Endothelial cell of umbilical vein (primary cell): ENCODE results near the gene HOXD3. TPM values are rescaled to one million over a fixed set of nuclear protein-coding genes. Genes with fewer than 3 reads are reported as not detected.

ENCODE experiments used
- BruUV-seq: library from RNA; stranded (reverse); fragments of 400-500 nt; replicated peaks from 2 replicates; lab custom pipeline; 2021; lab: Mats Ljungman, UMichigan
- CTCF ChIA-PET: fragments of 300-600, 350-600 bp; sonication (Branson Sonifier 250); formaldehyde crosslinking; loops from one replicate; lab custom pipeline; 2021; ENCODE audit warnings: antibody characterized with exemption, inconsistent platforms; lab: Charles Lee
- POLR2A ChIA-PET: fragments of 300-600, 350-600 bp; sonication (Branson Sonifier 250); formaldehyde crosslinking; loops from one replicate; lab custom pipeline; 2021; ENCODE audit warnings: antibody characterized with exemption, inconsistent platforms; lab: Charles Lee
- DNase-seq: peaks from one replicate; pipeline ENCODE4 v3.0.0-alpha.2; 2011; ENCODE audit warnings: low read depth, low spot score
- FAIRE-seq: peaks from 2 replicates; lab custom pipeline; 2011; peaks lifted over from hg19 to GRCh38; lab: Jason Lieb, UNC
- H2AFZ ChIP-seq: 2 replicates; pipeline ENCODE4 v1.6.0; 2012; ENCODE audit warnings: low read depth, low read length, control low read depth, inconsistent platforms
- H3K27ac ChIP-seq: 2 replicates; pipeline ENCODE4 v1.5.1; 2011; ENCODE audit warnings: low read depth, mild to moderate bottlenecking, control low read depth, low read length, moderate library complexity; ENCODE audit not compliant: insufficient read depth
- H3K27me3 ChIP-seq, 2 experiments: 2 replicates each; pipeline versions ENCODE4 v1.6.0 to v1.6.1; 2011; ENCODE audit warnings: low read length in 2 of 2, mixed read lengths in 1 of 2; ENCODE audit not compliant: control insufficient read depth in 2 of 2, insufficient read depth in 2 of 2
- H3K36me3 ChIP-seq, 2 experiments: 2 replicates in 1 of 2; 3 replicates in 1 of 2; pipeline ENCODE4 v1.5.1; 2011; ENCODE audit warnings: low read length in 2 of 2, mild to moderate bottlenecking in 1 of 2, moderate library complexity in 1 of 2; ENCODE audit not compliant: control insufficient read depth in 2 of 2, insufficient read depth in 2 of 2; ENCODE audit errors: extremely low read depth in 1 of 2
- H3K4me1 ChIP-seq: 3 replicates; pipeline ENCODE4 v1.5.1; 2011; ENCODE audit warnings: mild to moderate bottlenecking, low read length; ENCODE audit not compliant: control insufficient read depth, insufficient read depth; ENCODE audit errors: extremely low read depth
- H3K4me2 ChIP-seq: 2 replicates; pipeline ENCODE4 v1.6.1; 2011; ENCODE audit warnings: low read length, control low read depth, mixed read lengths; ENCODE audit not compliant: insufficient read depth
- H3K4me3 ChIP-seq, 3 experiments: fragments of 200-600 bp in 1 of 3; sonication (generic), shearing (Covaris generic) in 1 of 3; replicated peaks in 1 of 3; 2 replicates each; pipeline ENCODE4 v1.5.1; 2011 to 2016; ENCODE audit warnings: control low read depth in 3 of 3, low read length in 3 of 3, mild to moderate bottlenecking in 2 of 3, inconsistent platforms in 1 of 3, low read depth in 1 of 3, moderate library complexity in 1 of 3; ENCODE audit not compliant: insufficient read depth in 1 of 3
- H3K79me2 ChIP-seq: 2 replicates; pipeline ENCODE4 v1.6.0; 2012; ENCODE audit warnings: low read length, inconsistent platforms; ENCODE audit not compliant: control insufficient read depth, insufficient read depth
- H3K9ac ChIP-seq: replicated peaks from 2 replicates; pipeline ENCODE3; 2011; ENCODE audit warnings: low read length, control low read depth; ENCODE audit not compliant: insufficient read depth; ENCODE audit errors: extremely low read depth
- H3K9me1 ChIP-seq: replicated peaks from 3 replicates; pipeline ENCODE4 v1.6.0; 2011; ENCODE audit warnings: mild to moderate bottlenecking, low read length; ENCODE audit not compliant: control insufficient read depth, insufficient read depth; ENCODE audit errors: extremely low read depth
- H3K9me3 ChIP-seq: replicated peaks from 2 replicates; pipeline ENCODE4 v1.5.1; 2012; ENCODE audit warnings: low read length, inconsistent platforms; ENCODE audit not compliant: control insufficient read depth, insufficient read depth
- H4K20me1 ChIP-seq: replicated peaks from 2 replicates; pipeline ENCODE3; 2011; ENCODE audit warnings: mild to moderate bottlenecking, low read length; ENCODE audit not compliant: control insufficient read depth, insufficient read depth; ENCODE audit errors: extremely low read depth
- EZH2 ChIP-seq: IDR thresholded peaks from 2 replicates; pipeline ENCODE4 v1.6.1; 2012; ENCODE audit warnings: borderline replicate concordance, low read depth, mild to moderate bottlenecking, moderate library complexity, low read length, inconsistent platforms; ENCODE audit not compliant: severe bottlenecking
- FOS ChIP-seq: IDR thresholded peaks from 2 replicates; pipeline ENCODE4 v1.6.1; 2011; ENCODE audit warnings: mild to moderate bottlenecking, low read length, moderate library complexity, borderline replicate concordance; ENCODE audit not compliant: insufficient read depth
- GATA2 ChIP-seq: IDR thresholded peaks from 2 replicates; pipeline ENCODE4 v1.7.0; 2011; ENCODE audit warnings: low read depth, mild to moderate bottlenecking, moderate library complexity, mixed read lengths, low read length; ENCODE audit not compliant: insufficient read length, insufficient read depth
- JUN ChIP-seq: IDR thresholded peaks from 2 replicates; pipeline ENCODE4 v1.6.1; 2011; ENCODE audit warnings: borderline replicate concordance, low read depth; ENCODE audit not compliant: insufficient read length, insufficient read depth
- MYC ChIP-seq: IDR thresholded peaks from one replicate; pipeline ENCODE4 v1.6.1; 2011; ENCODE audit warnings: mild to moderate bottlenecking, low read depth, low read length
- POLR2A ChIP-seq: IDR thresholded peaks from 2 replicates; pipeline ENCODE4 v1.6.1; 2012; ENCODE audit warnings: low read depth, mild to moderate bottlenecking, control low read depth, low read length
- POLR2AphosphoS5 ChIP-seq: IDR thresholded peaks from 2 replicates; pipeline ENCODE4 v1.6.1; 2012; ENCODE audit warnings: low read depth, mild to moderate bottlenecking, control low read depth, low read length, moderate library complexity; ENCODE audit not compliant: insufficient read depth
- dilution Hi-C: fragments of 300-500 bp; cut with MboI; formaldehyde crosslinking; loops from one replicate; pipeline ENCODE4 v1.15.0; 2019; ENCODE audit warnings: low sequenced_read_pairs; ENCODE audit not compliant: extremely low pct_ligation_motif_present
- intact Hi-C: fragments of 100-400 bp; cut with micrococcal nuclease; formaldehyde crosslinking; loops from one replicate; pipeline ENCODE4 v1.10.0; 2022
- polyA plus RNA-seq, 4 experiments: library from polyadenylated mRNA; depleted of rRNA in 3 of 4; stranded (reverse) in 3 of 4; unstranded in 1 of 4; fragments of >200 nt; gene quantifications; 2 replicates each; pipeline versions ENCODE4 v1.2.1 to v1.2.3, GENCODE V29; 2011 to 2012; ENCODE audit warnings: missing spikeins in 1 of 4
- total RNA-seq: library from RNA; stranded (reverse); gene quantifications from 2 replicates; pipeline ENCODE4 v1.2.3, GENCODE V29; 2021
- TF ChIP-seq, protein P1 (sequence below), 2 donors: IDR thresholded peaks; 1 replicate in 1 of 2; 2 replicates in 1 of 2; pipeline ENCODE4 v1.5.1; 2011; ENCODE audit warnings: low read length in 2 of 2, mild to moderate bottlenecking in 2 of 2, moderate library complexity in 2 of 2, control low read depth in 1 of 2, inconsistent platforms in 1 of 2, low read depth in 1 of 2; ENCODE audit not compliant: insufficient read depth in 1 of 2; ENCODE audit errors: extremely low read depth in 1 of 2
- TF ChIP-seq, protein P2 (sequence below): IDR thresholded peaks from 2 replicates; pipeline ENCODE4 v1.6.1; 2011; ENCODE audit not compliant: insufficient read depth, insufficient read length

HOXD3 gene
- total and polyA plus RNA-seq, 2 donors (not counting 3 experiments of a cell fraction or from before 2014, with no cell fraction given) = 2.9 to 20.9 TPM

DNA sequence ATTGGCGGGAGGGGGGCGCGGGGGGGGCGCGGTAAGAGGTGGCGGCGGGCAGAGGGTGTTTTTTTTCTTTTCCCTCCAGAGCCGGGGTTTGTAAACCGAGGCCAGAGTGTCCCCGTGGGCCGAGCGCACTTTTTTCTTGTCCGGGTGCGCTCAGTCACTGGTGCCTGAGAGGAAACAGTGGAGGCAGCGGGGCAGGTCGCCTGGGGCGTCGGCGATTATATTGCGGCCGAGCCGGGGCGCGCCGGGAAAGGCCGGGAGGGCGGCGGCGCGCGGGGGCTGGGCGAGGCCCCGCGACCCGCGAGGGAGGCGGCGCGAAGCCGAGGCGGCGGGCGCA is 27.3 kb upstream of the HOXD3 start:
- Histone ChIP-seq H3K4me3 (peak overlapping the region; percentile 43 to 93 (median 52)), H3K9ac (peak overlapping the region; percentile 90), H3K4me2 (peak overlapping the region; percentile 99), H3K27me3 (no peaks in the 10 kb centered on the region), H3K27ac (peak overlapping the region; percentile 67), H3K79me2 (peaks cover 18% of the 10 kb centered on the region), H3K9me1 (no peaks in the 10 kb centered on the region), H2AFZ (peak overlapping the region; percentile 49), H3K4me1 (peaks cover 41% of the 10 kb centered on the region), H4K20me1 (no peaks in the 10 kb centered on the region), H3K9me3 (no peaks in the 10 kb centered on the region), H3K36me3 (no peaks in the 10 kb centered on the region)
- DNase-seq (no peak), FAIRE-seq (no peak)
- TF ChIP-seq EZH2 (no peak), MYC (no peak), POLR2A (no peak), POLR2AphosphoS5 (no peak), JUN (no peak), GATA2 (no peak), FOS (no peak)
- TF ChIP-seq, protein P1, sequence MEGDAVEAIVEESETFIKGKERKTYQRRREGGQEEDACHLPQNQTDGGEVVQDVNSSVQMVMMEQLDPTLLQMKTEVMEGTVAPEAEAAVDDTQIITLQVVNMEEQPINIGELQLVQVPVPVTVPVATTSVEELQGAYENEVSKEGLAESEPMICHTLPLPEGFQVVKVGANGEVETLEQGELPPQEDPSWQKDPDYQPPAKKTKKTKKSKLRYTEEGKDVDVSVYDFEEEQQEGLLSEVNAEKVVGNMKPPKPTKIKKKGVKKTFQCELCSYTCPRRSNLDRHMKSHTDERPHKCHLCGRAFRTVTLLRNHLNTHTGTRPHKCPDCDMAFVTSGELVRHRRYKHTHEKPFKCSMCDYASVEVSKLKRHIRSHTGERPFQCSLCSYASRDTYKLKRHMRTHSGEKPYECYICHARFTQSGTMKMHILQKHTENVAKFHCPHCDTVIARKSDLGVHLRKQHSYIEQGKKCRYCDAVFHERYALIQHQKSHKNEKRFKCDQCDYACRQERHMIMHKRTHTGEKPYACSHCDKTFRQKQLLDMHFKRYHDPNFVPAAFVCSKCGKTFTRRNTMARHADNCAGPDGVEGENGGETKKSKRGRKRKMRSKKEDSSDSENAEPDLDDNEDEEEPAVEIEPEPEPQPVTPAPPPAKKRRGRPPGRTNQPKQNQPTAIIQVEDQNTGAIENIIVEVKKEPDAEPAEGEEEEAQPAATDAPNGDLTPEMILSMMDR (IDR thresholded peaks at IDR 0.05; ENCODE audit: extremely low read depth in 1 of 2, insufficient read depth in 1 of 2, low read depth in 1 of 2, low read length in 2 of 2) = no peak
- TF ChIP-seq, protein P2, sequence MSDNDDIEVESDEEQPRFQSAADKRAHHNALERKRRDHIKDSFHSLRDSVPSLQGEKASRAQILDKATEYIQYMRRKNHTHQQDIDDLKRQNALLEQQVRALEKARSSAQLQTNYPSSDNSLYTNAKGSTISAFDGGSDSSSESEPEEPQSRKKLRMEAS = no peak
- CTCF ChIA-PET = interaction anchor here (1.3 to 10.1 kb wide), 6 partner anchors 10 to 685 kb away, joined by 4 to 458 read pairs (median 98); no protein-coding TSS in a partner anchor
- intact Hi-C loops = loop anchor here (1.0 to 5.0 kb wide), 5 partner anchors 9 to 1628 kb away; partner anchors contain the start of gene HNRNPA3
- POLR2A ChIA-PET = interaction anchor here (2.0 kb wide), 1 partner anchor 424 kb away, joined by 5 read pairs; no protein-coding TSS in a partner anchor
- dilution Hi-C loops = loop anchor here (25.0 kb wide), 1 partner anchor 508 kb away; no protein-coding TSS in a partner anchor
- no TSS peak for BruUV-seq
